GM18870 (cell line): Measurements from ENCODE around the gene KIF5B.
A peak's percentile ranks its signal among the peaks of the same experiment; 100 is the strongest.
"Not testable (repeated sequence)": the region's sequence is repeated elsewhere in the genome, so short reads cannot be mapped to it uniquely, and the experiment has no call there.

Source experiments
- ATAC-seq: cut with Tn5 transposase; IDR thresholded peaks from one replicate; pipeline ENCODE4 v1.9.1; 2021; ENCODE audit warnings: moderate library complexity; ENCODE audit not compliant: unreplicated experiment

The KIF5B gene

GRCh38 chr10:32056136-32057035, at the start of gene KIF5B:
Gene KIF5B (minus strand): TSS chr10:32056425. CDS start chr10:32055973, 452 bp downstream.
- peak; percentile 60 for ATAC-seq

- no peak for ATAC-seq
Observed at GRCh38 chr10:32105782-32106382, 49.7 kb upstream of the KIF5B start.

- no peak for ATAC-seq
Observed at GRCh38 chr10:32104622-32105509, 48.6 kb upstream of the KIF5B start.

- ATAC-seq, result no peak
Observed at GRCh38 chr10:32104181-32104580, 48.0 kb upstream of the KIF5B start.

GRCh38 chr10:32103721-32104120, 47.5 kb upstream of the KIF5B start:
- ATAC-seq, result no peak

GRCh38 chr10:32098566-32099259, 42.5 kb upstream of the KIF5B start:
- not testable (repeated sequence) for ATAC-seq

- ATAC-seq, result no peak
Observed at GRCh38 chr10:32095116-32095733, 39.0 kb upstream of the KIF5B start.

GRCh38 chr10:32093650-32094049, 37.4 kb upstream of the KIF5B start:
- no peak for ATAC-seq

- no peak for ATAC-seq
Observed at GRCh38 chr10:32091046-32091445, 34.8 kb upstream of the KIF5B start.

- no peak for ATAC-seq
Observed at GRCh38 chr10:32084185-32084851, 28.1 kb upstream of the KIF5B start.

GRCh38 chr10:32077896-32078485, 21.8 kb upstream of the KIF5B start:
- no peak for ATAC-seq

- ATAC-seq, result no peak
Observed at GRCh38 chr10:32073659-32074058, 17.4 kb upstream of the KIF5B start.

- ATAC-seq, result no peak
Observed at GRCh38 chr10:32073128-32073527, 16.9 kb upstream of the KIF5B start.

GRCh38 chr10:32072025-32072800, 16.0 kb upstream of the KIF5B start:
- no peak for ATAC-seq

- no peak for ATAC-seq
Observed at GRCh38 chr10:32070645-32071044, 14.4 kb upstream of the KIF5B start.

GRCh38 chr10:32068569-32068968, 12.3 kb upstream of the KIF5B start:
- ATAC-seq, result no peak

GRCh38 chr10:32067931-32068330, 11.7 kb upstream of the KIF5B start:
- not testable (repeated sequence) for ATAC-seq

- ATAC-seq, result no peak
Observed at GRCh38 chr10:32065856-32066255, 9.6 kb upstream of the KIF5B start.

GRCh38 chr10:32061440-32061839, 5.2 kb upstream of the KIF5B start:
- ATAC-seq, result no peak
